HG02763 (cell line): ENCODE measurements around the gene RASA3.
A peak's percentile ranks its signal among the peaks of the same experiment; 100 is the strongest.

Experiments used
- ATAC-seq: cut with Tn5 transposase; IDR thresholded peaks from one replicate; pipeline ENCODE4 v1.9.1; 2021; ENCODE audit warnings: mild to moderate bottlenecking, moderate library complexity; ENCODE audit not compliant: unreplicated experiment

The RASA3 gene

GRCh38 chr13:114059428-114059827 lies 73.0 kb downstream of the RASA3 start:
- ATAC-seq = no peak

GRCh38 chr13:114058051-114058867 lies 74.2 kb downstream of the RASA3 start:
- no peak for ATAC-seq

- no peak for ATAC-seq
Measured at GRCh38 chr13:114057166-114058050, 75.0 kb downstream of the RASA3 start.

GRCh38 chr13:114056205-114057013 lies 76.0 kb downstream of the RASA3 start:
- ATAC-seq = no peak

GRCh38 chr13:114055766-114056165 lies 76.7 kb downstream of the RASA3 start:
- ATAC-seq = no peak

GRCh38 chr13:114054830-114055439 lies 77.5 kb downstream of the RASA3 start:
- no peak for ATAC-seq

- no peak for ATAC-seq
Measured at GRCh38 chr13:114054264-114054663, 78.2 kb downstream of the RASA3 start.

- no peak for ATAC-seq
Measured at GRCh38 chr13:114053026-114053425, 79.4 kb downstream of the RASA3 start.

GRCh38 chr13:114050536-114051450 lies 81.6 kb downstream of the RASA3 start:
- ATAC-seq = no peak

- ATAC-seq = no peak
Measured at GRCh38 chr13:114049626-114050101, 82.8 kb downstream of the RASA3 start.

- ATAC-seq = peak; percentile 55
Measured at GRCh38 chr13:114049026-114049425, 83.4 kb downstream of the RASA3 start.

GRCh38 chr13:114048443-114048842 lies 84.0 kb downstream of the RASA3 start:
- ATAC-seq = no peak

- ATAC-seq = peak; percentile 61
Measured at GRCh38 chr13:114047358-114047881, 85.0 kb downstream of the RASA3 start.

- ATAC-seq = no peak
Measured at GRCh38 chr13:114046431-114046975, 85.9 kb downstream of the RASA3 start.

- ATAC-seq = no peak
Measured at GRCh38 chr13:114045113-114045735, 87.2 kb downstream of the RASA3 start.

GRCh38 chr13:114044486-114044885 lies 87.9 kb downstream of the RASA3 start:
- no peak for ATAC-seq

GRCh38 chr13:114043421-114044053 lies 88.9 kb downstream of the RASA3 start:
- no peak for ATAC-seq
